ENCODE measurements around the gene ACVR1.

GRCh38 chr2:157757500-157757899, 118.6 kb downstream of the ACVR1 start:
- no peak for TF ChIP-seq ETS1 (IDR thresholded peaks at IDR 0.05)
- TF ChIP-seq POLR2AphosphoS5 (IDR thresholded peaks at IDR 0.05; ENCODE audit: low read depth) = no peak
- no peak for TF ChIP-seq CTCF (conservative IDR thresholded peaks at IDR 0.05; ENCODE audit: low read depth in 2 of 2)
- no peak for TF ChIP-seq ZNF462 (CRISPR knock-in tag; IDR thresholded peaks at IDR 0.05)
- TF ChIP-seq ZNF114 (CRISPR knock-in tag; IDR thresholded peaks at IDR 0.05) = no peak
- no peak for TF ChIP-seq JUNB (IDR thresholded peaks at IDR 0.05; ENCODE audit: unreplicated experiment)
- no peak for TF ChIP-seq EZH2 (IDR thresholded peaks at IDR 0.05; ENCODE audit: low read depth, unreplicated experiment)
- no peak for TF ChIP-seq STAT1 (IDR thresholded peaks at IDR 0.05; ENCODE audit: unreplicated experiment)
- no peak for TF ChIP-seq REST (IDR thresholded peaks at IDR 0.05; ENCODE audit: unreplicated experiment)

Measured in GM23338 (cell line).